Stimulated activated CD8-positive, alpha-beta memory T cell treated with anti-CD3 and anti-CD28 coated beads, Interleukin-7, amount 100 ng/mL, for 4 hours (primary cell): ENCODE measurements around the gene HINT3.
"Not testable (repeated sequence)": the region's sequence is repeated elsewhere in the genome, so short reads cannot be mapped to it uniquely, and the experiment has no call there.

Experiments
- DNase-seq, 2 donors: peaks; one replicate each; pipeline ENCODE4 v3.0.0-alpha.2; 2020; ENCODE audit warnings: low read depth in 2 of 2

HINT3 gene

GRCh38 chr6:125940247-125941041, 16.1 kb upstream of the HINT3 start:
- no peak for DNase-seq

- DNase-seq: no peak
These were observed 13.7 kb upstream of the HINT3 start for GRCh38 chr6:125942672-125943527.

- DNase-seq: no peak
These were observed 12.8 kb upstream of the HINT3 start for GRCh38 chr6:125943528-125944433.

GRCh38 chr6:125944434-125944816, 12.1 kb upstream of the HINT3 start:
- no peak for DNase-seq

- no peak for DNase-seq
These were observed 11.7 kb upstream of the HINT3 start for GRCh38 chr6:125944896-125945295.

- no peak for DNase-seq
These were observed 11.0 kb upstream of the HINT3 start for GRCh38 chr6:125945378-125946141.

GRCh38 chr6:125947615-125948014, 9.0 kb upstream of the HINT3 start:
- no peak for DNase-seq

- DNase-seq: no peak
These were observed 8.1 kb upstream of the HINT3 start for GRCh38 chr6:125948455-125948854.

- DNase-seq: no peak
These were observed 7.5 kb upstream of the HINT3 start for GRCh38 chr6:125949069-125949468.

- no peak for DNase-seq
These were observed 6.3 kb upstream of the HINT3 start for GRCh38 chr6:125950293-125950692.

- DNase-seq: not testable (repeated sequence)
These were observed 5.9 kb upstream of the HINT3 start for GRCh38 chr6:125950716-125951115.

GRCh38 chr6:125951323-125951722, 5.2 kb upstream of the HINT3 start:
- DNase-seq: no peak

- no peak for DNase-seq
These were observed 3.6 kb upstream of the HINT3 start for GRCh38 chr6:125952764-125953501.

GRCh38 chr6:125953502-125953875, 3.1 kb upstream of the HINT3 start:
- no peak for DNase-seq

- DNase-seq: no peak
These were observed 1.7 kb upstream of the HINT3 start for GRCh38 chr6:125954735-125955339.

GRCh38 chr6:125955973-125956372, 597 bp upstream of the HINT3 start:
- no peak for DNase-seq

GRCh38 chr6:125957391-125957693, 772 bp downstream of the HINT3 start:
- no peak for DNase-seq

GRCh38 chr6:125957845-125958244, 1.3 kb downstream of the HINT3 start:
- DNase-seq: no peak

- DNase-seq: no peak
These were observed 2.5 kb downstream of the HINT3 start for GRCh38 chr6:125959041-125959440.

- no peak for DNase-seq
These were observed 4.5 kb downstream of the HINT3 start for GRCh38 chr6:125961117-125961516.
